Measurements from ENCODE around the gene THAP9. TPM values are rescaled to one million over a fixed set of nuclear protein-coding genes. Genes with fewer than 3 reads are reported as not detected.

The THAP9 gene
- polyA plus RNA-seq, 1 donor from 2014 or later, result 11.7 TPM

DNA sequence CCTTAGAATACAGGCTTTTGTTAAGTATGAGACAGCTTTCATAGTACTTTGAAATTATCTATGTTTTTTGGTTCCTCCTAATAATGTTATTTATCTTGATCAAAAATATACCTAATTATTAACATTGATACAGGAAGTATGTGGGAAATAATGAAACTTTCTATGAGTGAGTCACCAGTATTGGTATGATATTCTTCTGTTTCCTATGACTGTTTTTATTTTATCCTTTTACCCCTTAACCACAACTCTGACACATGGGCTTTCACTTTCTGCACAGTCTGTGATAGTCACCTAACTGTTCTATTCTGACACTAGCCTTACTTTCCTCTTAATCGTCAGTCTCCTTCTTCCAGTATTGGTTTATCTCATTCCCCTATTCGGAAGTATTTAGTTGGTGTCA is 4.7 kb downstream of the THAP9 start:
- H3K9me2 ChIP-seq (ENCODE audit: insufficient read depth, low read length), result no peaks in the 10 kb centered on the region
- no peak overlapping the region for H3K9ac ChIP-seq (ENCODE audit: low read length)
- peaks cover 16% of the 10 kb centered on the region for H3K79me2 ChIP-seq (replicated peaks; ENCODE audit: insufficient read depth, low read length)
- no peak for TF ChIP-seq SMC3 (conservative IDR thresholded peaks at IDR 0.05; ENCODE audit: poor library complexity)
- no peak for TF ChIP-seq POLR2AphosphoS5 (IDR thresholded peaks at IDR 0.05)
- no peak for TF ChIP-seq CTCF (IDR thresholded peaks at IDR 0.05; ENCODE audit: poor library complexity, severe bottlenecking)
- no peak for TF ChIP-seq MXI1 (conservative IDR thresholded peaks at IDR 0.05; ENCODE audit: poor library complexity, severe bottlenecking)
- TF ChIP-seq, protein P1, sequence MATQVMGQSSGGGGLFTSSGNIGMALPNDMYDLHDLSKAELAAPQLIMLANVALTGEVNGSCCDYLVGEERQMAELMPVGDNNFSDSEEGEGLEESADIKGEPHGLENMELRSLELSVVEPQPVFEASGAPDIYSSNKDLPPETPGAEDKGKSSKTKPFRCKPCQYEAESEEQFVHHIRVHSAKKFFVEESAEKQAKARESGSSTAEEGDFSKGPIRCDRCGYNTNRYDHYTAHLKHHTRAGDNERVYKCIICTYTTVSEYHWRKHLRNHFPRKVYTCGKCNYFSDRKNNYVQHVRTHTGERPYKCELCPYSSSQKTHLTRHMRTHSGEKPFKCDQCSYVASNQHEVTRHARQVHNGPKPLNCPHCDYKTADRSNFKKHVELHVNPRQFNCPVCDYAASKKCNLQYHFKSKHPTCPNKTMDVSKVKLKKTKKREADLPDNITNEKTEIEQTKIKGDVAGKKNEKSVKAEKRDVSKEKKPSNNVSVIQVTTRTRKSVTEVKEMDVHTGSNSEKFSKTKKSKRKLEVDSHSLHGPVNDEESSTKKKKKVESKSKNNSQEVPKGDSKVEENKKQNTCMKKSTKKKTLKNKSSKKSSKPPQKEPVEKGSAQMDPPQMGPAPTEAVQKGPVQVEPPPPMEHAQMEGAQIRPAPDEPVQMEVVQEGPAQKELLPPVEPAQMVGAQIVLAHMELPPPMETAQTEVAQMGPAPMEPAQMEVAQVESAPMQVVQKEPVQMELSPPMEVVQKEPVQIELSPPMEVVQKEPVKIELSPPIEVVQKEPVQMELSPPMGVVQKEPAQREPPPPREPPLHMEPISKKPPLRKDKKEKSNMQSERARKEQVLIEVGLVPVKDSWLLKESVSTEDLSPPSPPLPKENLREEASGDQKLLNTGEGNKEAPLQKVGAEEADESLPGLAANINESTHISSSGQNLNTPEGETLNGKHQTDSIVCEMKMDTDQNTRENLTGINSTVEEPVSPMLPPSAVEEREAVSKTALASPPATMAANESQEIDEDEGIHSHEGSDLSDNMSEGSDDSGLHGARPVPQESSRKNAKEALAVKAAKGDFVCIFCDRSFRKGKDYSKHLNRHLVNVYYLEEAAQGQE (IDR thresholded peaks at IDR 0.05; ENCODE audit: borderline replicate concordance), result no peak
- TF ChIP-seq EZH2 (IDR thresholded peaks at IDR 0.05; ENCODE audit: borderline replicate concordance, insufficient read depth, low read length, poor library complexity, severe bottlenecking), result no peak
- TF ChIP-seq EP300 (conservative IDR thresholded peaks at IDR 0.05; ENCODE audit: poor library complexity, severe bottlenecking), result no peak
- no peak for TF ChIP-seq RAD21 (conservative IDR thresholded peaks at IDR 0.05)
- no peak for TF ChIP-seq TAF1 (IDR thresholded peaks at IDR 0.05; ENCODE audit: low read depth)
- H3K36me3 ChIP-seq (ENCODE audit: insufficient read depth, low read length), result no peaks in the 10 kb centered on the region
- H3K4me2 ChIP-seq (ENCODE audit: low read length), result no peak overlapping the region
- H3K9me3 ChIP-seq (ENCODE audit: low read length), result no peaks in the 10 kb centered on the region
- no peak overlapping the region for H3K27ac ChIP-seq (ENCODE audit: low read length)
- H3K27me3 ChIP-seq (ENCODE audit: insufficient read depth, low read depth, low read length), result no peaks in the 10 kb centered on the region
- no peaks in the 10 kb centered on the region for H3F3A ChIP-seq (ENCODE audit: insufficient read depth, low read length, poor library complexity, severe bottlenecking)
- no peak overlapping the region for H2AFZ ChIP-seq (ENCODE audit: low read depth, low read length)
- H4K20me1 ChIP-seq (ENCODE audit: insufficient read depth), result no peaks in the 10 kb centered on the region
- no peak overlapping the region for H3K4me3 ChIP-seq (ENCODE audit: low read length)

- H2AFZ ChIP-seq (ENCODE audit: low read depth, low read length), result no peak overlapping the region
- no peaks in the 10 kb centered on the region for H3F3A ChIP-seq (ENCODE audit: insufficient read depth, low read length, poor library complexity, severe bottlenecking)
- H3K79me2 ChIP-seq (replicated peaks; ENCODE audit: insufficient read depth, low read length), result peaks cover 16% of the 10 kb centered on the region
- no peaks in the 10 kb centered on the region for H3K9me2 ChIP-seq (ENCODE audit: insufficient read depth, low read length)
- no peak overlapping the region for H3K27ac ChIP-seq (ENCODE audit: low read length)
- H3K9me3 ChIP-seq (ENCODE audit: low read length), result no peaks in the 10 kb centered on the region
- no peak overlapping the region for H3K4me2 ChIP-seq (ENCODE audit: low read length)
- no peaks in the 10 kb centered on the region for H4K20me1 ChIP-seq (ENCODE audit: insufficient read depth)
- no peaks in the 10 kb centered on the region for H3K36me3 ChIP-seq (ENCODE audit: insufficient read depth, low read length)
- TF ChIP-seq RAD21 (conservative IDR thresholded peaks at IDR 0.05) (no peak), EP300 (conservative IDR thresholded peaks at IDR 0.05; ENCODE audit: poor library complexity, severe bottlenecking) (no peak), POLR2AphosphoS5 (IDR thresholded peaks at IDR 0.05) (no peak), EZH2 (IDR thresholded peaks at IDR 0.05; ENCODE audit: borderline replicate concordance, insufficient read depth, low read length, poor library complexity, severe bottlenecking) (no peak)
- H3K9ac ChIP-seq (ENCODE audit: low read length), result no peak overlapping the region
- no peaks in the 10 kb centered on the region for H3K27me3 ChIP-seq (ENCODE audit: insufficient read depth, low read depth, low read length)
- no peak overlapping the region for H3K4me3 ChIP-seq (ENCODE audit: low read length)
Measured at GRCh38 chr4:82906469-82906868, 5.9 kb downstream of the THAP9 start.
